ENCODE results near the gene UMAD1.

The UMAD1 gene

DNA sequence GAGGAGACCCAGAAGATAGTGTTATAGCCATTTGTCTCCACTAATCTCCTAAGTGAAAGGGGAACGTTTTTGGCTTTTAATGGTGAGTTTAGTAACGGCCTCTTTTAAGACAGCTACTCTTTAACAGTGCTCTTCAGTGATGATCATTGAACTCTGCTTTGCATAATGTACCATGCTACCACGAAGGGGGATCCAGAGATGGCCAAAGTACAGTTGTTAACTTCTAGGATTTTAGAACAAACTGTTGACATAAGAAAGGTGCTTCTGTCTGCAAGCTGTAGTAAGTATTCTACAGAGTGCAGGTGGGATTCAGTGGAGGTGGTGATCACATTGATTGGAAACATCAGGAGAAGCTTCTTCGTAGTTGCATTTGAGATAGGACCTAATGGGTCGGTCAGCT lies 192.0 kb downstream of the UMAD1 start:
- TF ChIP-seq FOXP2 (optimal IDR thresholded peaks at IDR 0.05; ENCODE audit: borderline replicate concordance, extremely low read depth, extremely low read length, insufficient read depth) = no peak
- TF ChIP-seq SIN3A (IDR thresholded peaks at IDR 0.05; ENCODE audit: borderline replicate concordance, insufficient read depth, low read length) = no peak
- no peak for TF ChIP-seq POLR2AphosphoS5 (IDR thresholded peaks at IDR 0.05; ENCODE audit: low read depth, low read length)
- TF ChIP-seq, protein P1, sequence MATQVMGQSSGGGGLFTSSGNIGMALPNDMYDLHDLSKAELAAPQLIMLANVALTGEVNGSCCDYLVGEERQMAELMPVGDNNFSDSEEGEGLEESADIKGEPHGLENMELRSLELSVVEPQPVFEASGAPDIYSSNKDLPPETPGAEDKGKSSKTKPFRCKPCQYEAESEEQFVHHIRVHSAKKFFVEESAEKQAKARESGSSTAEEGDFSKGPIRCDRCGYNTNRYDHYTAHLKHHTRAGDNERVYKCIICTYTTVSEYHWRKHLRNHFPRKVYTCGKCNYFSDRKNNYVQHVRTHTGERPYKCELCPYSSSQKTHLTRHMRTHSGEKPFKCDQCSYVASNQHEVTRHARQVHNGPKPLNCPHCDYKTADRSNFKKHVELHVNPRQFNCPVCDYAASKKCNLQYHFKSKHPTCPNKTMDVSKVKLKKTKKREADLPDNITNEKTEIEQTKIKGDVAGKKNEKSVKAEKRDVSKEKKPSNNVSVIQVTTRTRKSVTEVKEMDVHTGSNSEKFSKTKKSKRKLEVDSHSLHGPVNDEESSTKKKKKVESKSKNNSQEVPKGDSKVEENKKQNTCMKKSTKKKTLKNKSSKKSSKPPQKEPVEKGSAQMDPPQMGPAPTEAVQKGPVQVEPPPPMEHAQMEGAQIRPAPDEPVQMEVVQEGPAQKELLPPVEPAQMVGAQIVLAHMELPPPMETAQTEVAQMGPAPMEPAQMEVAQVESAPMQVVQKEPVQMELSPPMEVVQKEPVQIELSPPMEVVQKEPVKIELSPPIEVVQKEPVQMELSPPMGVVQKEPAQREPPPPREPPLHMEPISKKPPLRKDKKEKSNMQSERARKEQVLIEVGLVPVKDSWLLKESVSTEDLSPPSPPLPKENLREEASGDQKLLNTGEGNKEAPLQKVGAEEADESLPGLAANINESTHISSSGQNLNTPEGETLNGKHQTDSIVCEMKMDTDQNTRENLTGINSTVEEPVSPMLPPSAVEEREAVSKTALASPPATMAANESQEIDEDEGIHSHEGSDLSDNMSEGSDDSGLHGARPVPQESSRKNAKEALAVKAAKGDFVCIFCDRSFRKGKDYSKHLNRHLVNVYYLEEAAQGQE (IDR thresholded peaks at IDR 0.05; ENCODE audit: insufficient read depth in 1 of 2, low read depth in 2 of 2, low read length in 2 of 2) = no peak
- TF ChIP-seq TAF1 (IDR thresholded peaks at IDR 0.05; ENCODE audit: borderline replicate concordance, insufficient read depth, low read length) = no peak

DNA sequence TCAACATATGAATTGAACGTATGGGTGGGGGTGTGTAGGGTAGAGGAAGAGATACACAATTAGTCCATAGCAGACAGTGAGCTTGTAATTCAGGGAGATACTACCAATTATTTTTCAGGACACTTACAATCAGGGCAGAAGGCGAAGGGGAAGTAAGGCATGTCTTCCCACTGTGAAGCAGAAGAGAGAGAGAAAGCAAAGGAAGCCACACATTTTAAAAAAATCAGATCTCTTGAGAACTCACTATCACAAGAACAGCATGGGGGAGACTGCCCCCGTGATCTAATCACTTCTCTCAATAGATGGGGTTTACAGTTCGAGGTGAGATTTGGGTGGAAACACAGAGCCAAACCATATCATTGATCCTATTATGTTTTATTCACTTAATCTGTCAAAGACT lies 194.2 kb downstream of the UMAD1 start:
- TF ChIP-seq, protein P1 (IDR thresholded peaks at IDR 0.05; ENCODE audit: insufficient read depth in 1 of 2, low read depth in 2 of 2, low read length in 2 of 2) = no peak
- TF ChIP-seq TAF1 (IDR thresholded peaks at IDR 0.05; ENCODE audit: borderline replicate concordance, insufficient read depth, low read length) = no peak
- no peak for TF ChIP-seq SIN3A (IDR thresholded peaks at IDR 0.05; ENCODE audit: borderline replicate concordance, insufficient read depth, low read length)
- TF ChIP-seq FOXP2 (optimal IDR thresholded peaks at IDR 0.05; ENCODE audit: borderline replicate concordance, extremely low read depth, extremely low read length, insufficient read depth) = no peak
- TF ChIP-seq POLR2AphosphoS5 (IDR thresholded peaks at IDR 0.05; ENCODE audit: low read depth, low read length) = no peak

DNA sequence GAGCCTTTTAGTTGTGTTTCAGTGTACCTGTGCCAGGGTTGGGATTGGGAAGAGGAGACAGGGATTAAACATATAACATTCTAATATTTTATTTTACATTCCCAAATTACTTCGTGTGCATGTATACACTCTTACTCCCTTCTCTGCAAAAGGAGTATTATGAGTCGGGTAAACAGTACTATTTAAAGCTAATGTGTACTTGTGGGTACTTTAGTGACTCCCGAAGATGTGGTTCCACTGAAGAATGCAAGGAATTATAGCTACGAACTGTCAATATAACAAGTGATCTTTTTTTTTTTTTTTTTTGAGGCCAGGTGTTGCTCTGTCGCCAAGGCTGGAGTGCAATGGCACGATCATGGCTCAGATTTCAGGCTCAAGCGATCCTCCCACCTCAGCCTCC lies 200.5 kb downstream of the UMAD1 start:
- TF ChIP-seq, protein P1 (IDR thresholded peaks at IDR 0.05; ENCODE audit: insufficient read depth in 1 of 2, low read depth in 2 of 2, low read length in 2 of 2) = no peak
- TF ChIP-seq POLR2AphosphoS5 (IDR thresholded peaks at IDR 0.05; ENCODE audit: low read depth, low read length) (no peak), TAF1 (IDR thresholded peaks at IDR 0.05; ENCODE audit: borderline replicate concordance, insufficient read depth, low read length) (no peak), FOXP2 (optimal IDR thresholded peaks at IDR 0.05; ENCODE audit: borderline replicate concordance, extremely low read depth, extremely low read length, insufficient read depth) (no peak), SIN3A (IDR thresholded peaks at IDR 0.05; ENCODE audit: borderline replicate concordance, insufficient read depth, low read length) (no peak)

DNA sequence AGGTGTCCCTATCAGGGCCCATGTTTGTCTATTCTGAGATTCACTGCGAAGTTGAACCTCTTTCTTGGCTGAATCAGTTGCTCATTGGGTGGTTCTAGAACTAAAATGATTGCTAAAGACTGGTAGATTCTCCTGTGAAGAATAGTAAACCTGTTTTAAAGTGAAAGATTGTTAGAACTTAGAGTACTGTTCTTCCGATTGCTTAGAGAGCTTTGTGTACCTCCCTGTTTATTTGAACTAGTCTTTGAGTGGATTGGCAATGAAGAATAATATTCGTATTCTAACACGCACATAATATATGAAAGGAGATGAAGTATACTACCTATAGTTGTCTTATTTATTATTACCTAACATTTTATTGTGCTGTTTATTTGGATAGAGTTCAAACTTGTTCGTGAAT lies 202.7 kb downstream of the UMAD1 start:
- TF ChIP-seq POLR2AphosphoS5 (IDR thresholded peaks at IDR 0.05; ENCODE audit: low read depth, low read length) (no peak), TAF1 (IDR thresholded peaks at IDR 0.05; ENCODE audit: borderline replicate concordance, insufficient read depth, low read length) (no peak), SIN3A (IDR thresholded peaks at IDR 0.05; ENCODE audit: borderline replicate concordance, insufficient read depth, low read length) (no peak), FOXP2 (optimal IDR thresholded peaks at IDR 0.05; ENCODE audit: borderline replicate concordance, extremely low read depth, extremely low read length, insufficient read depth) (no peak)
- TF ChIP-seq, protein P1 (IDR thresholded peaks at IDR 0.05; ENCODE audit: insufficient read depth in 1 of 2, low read depth in 2 of 2, low read length in 2 of 2) = no peak

DNA sequence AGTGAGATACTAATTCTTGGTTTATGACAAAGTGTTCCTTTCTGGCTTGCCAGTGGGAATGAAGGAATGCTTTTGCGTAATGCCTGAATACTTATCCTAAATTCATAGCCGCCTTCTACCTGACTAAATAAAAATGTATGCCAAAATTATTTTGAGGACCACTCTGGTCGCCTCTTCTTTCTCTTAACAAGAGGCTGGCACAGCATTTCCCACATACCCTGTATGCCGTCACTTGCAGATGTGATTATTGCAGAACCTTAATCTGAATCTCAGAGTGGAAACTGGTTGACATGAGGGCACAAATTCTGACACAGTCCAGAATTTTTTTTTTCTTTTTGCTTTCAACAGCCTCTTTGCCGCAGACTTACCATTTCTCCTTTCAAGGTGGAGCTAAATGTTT lies 203.4 kb downstream of the UMAD1 start:
- TF ChIP-seq, protein P1 (IDR thresholded peaks at IDR 0.05; ENCODE audit: insufficient read depth in 1 of 2, low read depth in 2 of 2, low read length in 2 of 2) = no peak
- no peak for TF ChIP-seq TAF1 (IDR thresholded peaks at IDR 0.05; ENCODE audit: borderline replicate concordance, insufficient read depth, low read length)
- TF ChIP-seq FOXP2 (optimal IDR thresholded peaks at IDR 0.05; ENCODE audit: borderline replicate concordance, extremely low read depth, extremely low read length, insufficient read depth) = no peak
- no peak for TF ChIP-seq SIN3A (IDR thresholded peaks at IDR 0.05; ENCODE audit: borderline replicate concordance, insufficient read depth, low read length)
- no peak for TF ChIP-seq POLR2AphosphoS5 (IDR thresholded peaks at IDR 0.05; ENCODE audit: low read depth, low read length)
